Gastroesophageal sphincter (tissue), 3 donors: Measurements from ENCODE around the gene ZNF691.

Experiments
- CTCF ChIP-seq, 4 experiments: fragments of 200-600 bp in 2 of 4; fragments of 450-650 bp in 2 of 4; sonication (generic) in 1 of 4; IDR thresholded peaks; one replicate each; pipeline ENCODE4 v1.5.1; 2017 to 2019; ENCODE audit warnings: antibody characterized with exemption in 4 of 4, mild to moderate bottlenecking in 2 of 4, moderate library complexity in 2 of 4
- EP300 ChIP-seq: sonication (generic); formaldehyde crosslinking; IDR thresholded peaks from one replicate; pipeline ENCODE4 v1.6.1; 2017; ENCODE audit warnings: antibody characterized with exemption, mild to moderate bottlenecking
- POLR2A ChIP-seq, 2 donors: fragments of 450-650 bp; IDR thresholded peaks; one replicate each; pipeline ENCODE4 v1.6.1; 2017; ENCODE audit warnings: antibody characterized with exemption in 2 of 2, mild to moderate bottlenecking in 2 of 2, moderate library complexity in 1 of 2

- TF ChIP-seq CTCF (IDR thresholded peaks at IDR 0.05): no peak
- no peak for TF ChIP-seq POLR2A (IDR thresholded peaks at IDR 0.05)
- TF ChIP-seq EP300: no peak
Measured at GRCh38 chr1:42877380-42877779, 31.0 kb downstream of the ZNF691 start.
